Middle frontal gyrus (tissue), 1 donor: ENCODE data around the gene RINT1.
"Not testable (repeated sequence)": the region's sequence is repeated elsewhere in the genome, so short reads cannot be mapped to it uniquely, and the experiment has no call there.

Experiments used
- DNase-seq: peaks from one replicate; pipeline ENCODE4 v3.0.0-alpha.2; 2015; ENCODE audit warnings: low spot score; ENCODE audit errors: extremely low spot score

The RINT1 gene

DNA sequence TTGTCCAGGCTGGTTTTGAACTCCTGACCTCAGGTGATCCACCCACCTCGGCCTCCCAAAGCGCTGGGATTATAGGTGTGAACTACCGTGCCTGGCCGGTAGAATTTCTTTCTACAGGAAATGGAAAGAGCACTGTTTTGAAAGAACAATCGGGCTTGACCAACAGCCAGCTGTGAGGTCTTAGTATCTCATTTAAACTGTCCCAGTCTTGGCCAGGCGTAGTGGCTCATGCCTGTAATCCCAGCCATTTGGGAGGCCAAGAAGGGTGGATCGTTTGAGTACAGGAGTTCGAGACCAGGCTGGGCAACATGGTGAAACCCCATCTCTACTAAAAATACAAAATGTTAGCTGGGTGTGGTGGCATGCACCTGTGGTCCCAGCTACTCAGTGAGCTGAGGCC, 67.1 kb downstream of the RINT1 start:
- DNase-seq, result not testable (repeated sequence)

DNA sequence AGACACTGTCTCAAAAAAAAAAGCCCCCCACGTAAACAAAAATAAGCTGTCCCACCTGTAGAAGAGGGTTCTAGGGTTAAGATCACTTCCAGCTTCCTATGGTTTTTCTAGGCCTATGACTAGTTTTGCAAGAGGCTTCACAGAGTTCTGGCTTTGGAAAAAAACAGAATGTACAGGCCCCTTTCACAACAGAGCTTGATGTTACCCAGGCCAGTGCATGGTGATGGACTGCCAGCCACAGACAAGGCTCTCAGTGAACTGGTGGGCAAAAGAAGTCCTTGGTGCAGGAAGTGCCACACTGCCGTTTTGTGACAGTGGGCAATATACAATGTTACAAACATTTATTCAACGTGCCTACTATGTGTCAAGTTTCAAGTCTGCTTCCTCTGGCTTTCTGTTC, 67.5 kb downstream of the RINT1 start:
- no peak for DNase-seq

DNA sequence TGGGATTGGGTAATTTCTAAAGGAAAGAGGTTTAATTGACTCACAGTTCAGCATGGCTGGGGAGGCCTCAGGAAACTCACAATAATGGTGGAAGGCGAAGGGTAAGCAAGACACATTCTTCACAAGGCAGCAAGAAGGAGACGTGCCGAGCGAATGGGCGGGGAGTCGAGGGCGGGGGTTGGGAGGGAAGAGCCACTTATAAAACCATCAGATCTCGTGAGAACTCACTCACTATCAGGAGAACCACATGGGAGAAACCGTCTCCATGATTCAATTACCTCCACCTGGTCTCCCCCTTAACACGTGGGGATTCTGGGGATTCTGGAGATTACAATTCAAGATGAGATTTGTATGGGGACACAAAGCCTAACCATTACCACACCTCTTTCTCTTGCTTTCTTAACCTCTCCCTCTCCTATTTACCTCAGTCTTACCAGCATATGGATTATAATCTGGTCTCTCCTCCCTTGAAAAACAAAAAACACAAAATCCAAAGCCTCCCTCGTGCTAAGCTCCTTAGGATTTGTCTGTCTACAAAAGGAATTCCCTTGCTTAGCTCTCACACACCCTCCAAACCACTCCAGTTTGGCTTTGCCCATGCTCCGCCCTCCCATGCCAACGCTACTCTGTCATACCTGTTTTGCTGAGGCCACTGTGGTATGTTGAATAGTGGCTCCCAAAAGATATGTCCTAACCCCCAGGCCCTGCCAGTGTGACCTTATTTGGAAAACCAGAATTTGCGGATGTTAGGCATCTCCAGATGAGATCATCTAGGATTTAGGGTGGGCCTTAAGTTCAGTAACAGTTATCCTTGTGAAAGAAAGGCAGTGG, 68.9 kb downstream of the RINT1 start:
- DNase-seq, result no peak

GRCh38 chr7:105602325-105603305, 70.6 kb downstream of the RINT1 start:
- no peak for DNase-seq

GRCh38 chr7:105610165-105610930, 78.3 kb downstream of the RINT1 start:
- no peak for DNase-seq

- DNase-seq, result no peak
These were observed 80.1 kb downstream of the RINT1 start for GRCh38 chr7:105611856-105612775.

- DNase-seq, result no peak
These were observed 80.8 kb downstream of the RINT1 start for GRCh38 chr7:105612806-105613205.

DNA sequence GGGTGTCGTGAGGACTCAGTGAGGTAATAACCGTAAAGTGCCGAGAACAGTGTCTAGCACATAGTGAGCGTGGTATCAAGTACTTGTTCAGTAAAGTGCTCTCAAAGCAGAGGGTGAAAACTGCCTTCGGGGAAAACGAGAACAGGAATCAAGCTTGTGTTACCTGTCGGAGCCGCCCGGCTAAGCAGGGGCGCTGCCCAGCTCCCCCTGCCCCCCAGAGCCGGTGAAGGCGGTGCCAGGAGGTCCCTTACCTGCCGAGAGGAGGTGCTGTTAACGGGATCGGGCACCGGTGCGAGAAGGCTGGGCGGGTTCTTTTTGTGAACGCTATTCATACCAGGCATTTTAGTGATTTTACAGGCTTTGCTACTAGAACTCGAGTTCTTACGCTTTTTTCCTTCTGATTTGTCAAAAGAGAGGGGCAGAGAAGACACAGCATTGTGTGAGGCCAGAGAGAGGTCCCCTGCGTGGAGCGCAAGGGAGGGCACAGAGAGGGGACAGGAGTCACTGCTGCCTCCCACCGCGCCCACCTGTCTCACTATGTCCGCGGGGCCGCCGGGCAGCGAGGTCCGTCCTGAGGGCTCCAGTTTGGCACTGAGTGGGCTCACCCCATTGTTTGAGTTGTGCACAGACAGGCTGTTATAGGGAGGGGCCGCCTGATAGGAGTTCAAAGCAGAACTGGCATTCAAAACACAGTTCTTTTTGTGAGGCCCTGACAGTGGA, 81.8 kb downstream of the RINT1 start:
- DNase-seq, result no peak

DNA sequence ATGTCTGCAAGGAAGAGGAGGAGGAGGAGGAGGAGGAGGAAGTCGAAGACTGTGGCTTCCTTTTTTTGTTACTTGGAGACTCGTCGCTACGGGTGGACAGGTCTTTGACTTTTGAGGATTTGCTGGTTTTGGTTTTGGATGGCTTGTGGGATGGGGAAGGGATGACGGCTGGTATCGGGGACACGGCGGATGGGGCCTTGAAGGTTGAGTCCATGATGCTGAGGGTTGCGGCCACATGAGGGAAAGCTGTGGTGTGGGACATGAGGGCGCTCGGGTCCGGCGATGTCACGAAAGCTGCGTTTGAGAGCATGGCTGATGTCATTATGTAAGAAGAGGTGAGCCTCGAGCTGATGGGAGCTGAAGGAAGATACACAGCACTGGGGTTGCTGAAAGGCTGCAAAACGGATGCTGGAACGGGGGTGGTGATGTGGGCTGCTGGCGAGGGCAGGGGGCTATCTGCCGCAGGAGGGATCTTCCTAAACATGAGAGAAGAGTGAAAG, 82.4 kb downstream of the RINT1 start:
- DNase-seq, result no peak
